PFSK-1 (cell line): ENCODE measurements around the gene NTPCR.

ENCODE experiments used
- FOXP2 ChIP-seq: optimal IDR thresholded peaks from 2 replicates; pipeline ENCODE3; 2011; ENCODE audit warnings: borderline replicate concordance, control low read depth, inconsistent platforms; ENCODE audit not compliant: insufficient read depth; ENCODE audit errors: extremely low read length, extremely low read depth
- POLR2AphosphoS5 ChIP-seq: IDR thresholded peaks from 2 replicates; pipeline ENCODE4 v1.6.1; 2012; ENCODE audit warnings: low read depth, mild to moderate bottlenecking, control low read depth, low read length, moderate library complexity
- SIN3A ChIP-seq: IDR thresholded peaks from 2 replicates; pipeline ENCODE4 v1.6.1; 2012; ENCODE audit warnings: mild to moderate bottlenecking, low read length, moderate library complexity, borderline replicate concordance; ENCODE audit not compliant: insufficient read depth
- TF ChIP-seq, protein P1 (sequence below), 2 experiments: IDR thresholded peaks; 2 replicates each; pipeline versions ENCODE4 v1.6.1 to v1.8.0; 2011 to 2012; ENCODE audit warnings: low read depth in 2 of 2, low read length in 2 of 2, control low read depth in 1 of 2, inconsistent platforms in 1 of 2, mild to moderate bottlenecking in 1 of 2, moderate library complexity in 1 of 2; ENCODE audit not compliant: insufficient read depth in 1 of 2

DNA sequence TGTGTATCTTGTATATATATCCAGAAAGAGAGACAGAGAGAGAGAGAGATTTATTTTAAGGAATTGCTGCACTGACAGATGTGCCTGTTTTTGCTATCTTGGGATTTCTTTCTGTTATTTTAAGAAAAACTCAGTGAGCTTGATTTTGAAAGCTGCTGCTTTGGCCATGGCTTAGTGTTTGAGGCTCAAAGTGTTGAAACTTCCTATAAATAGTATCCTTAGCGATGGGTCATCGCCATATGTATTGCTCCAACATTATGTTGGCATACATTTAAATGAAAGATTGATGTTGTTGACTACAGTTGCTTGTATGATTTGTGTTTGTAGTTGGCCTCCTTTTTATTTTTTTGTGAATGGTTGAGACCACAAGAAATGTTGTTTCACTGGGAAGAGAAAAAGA lies 29.0 kb upstream of the NTPCR start:
- TF ChIP-seq POLR2AphosphoS5 (no peak), SIN3A (no peak), FOXP2 (no peak)
- TF ChIP-seq, protein P1, sequence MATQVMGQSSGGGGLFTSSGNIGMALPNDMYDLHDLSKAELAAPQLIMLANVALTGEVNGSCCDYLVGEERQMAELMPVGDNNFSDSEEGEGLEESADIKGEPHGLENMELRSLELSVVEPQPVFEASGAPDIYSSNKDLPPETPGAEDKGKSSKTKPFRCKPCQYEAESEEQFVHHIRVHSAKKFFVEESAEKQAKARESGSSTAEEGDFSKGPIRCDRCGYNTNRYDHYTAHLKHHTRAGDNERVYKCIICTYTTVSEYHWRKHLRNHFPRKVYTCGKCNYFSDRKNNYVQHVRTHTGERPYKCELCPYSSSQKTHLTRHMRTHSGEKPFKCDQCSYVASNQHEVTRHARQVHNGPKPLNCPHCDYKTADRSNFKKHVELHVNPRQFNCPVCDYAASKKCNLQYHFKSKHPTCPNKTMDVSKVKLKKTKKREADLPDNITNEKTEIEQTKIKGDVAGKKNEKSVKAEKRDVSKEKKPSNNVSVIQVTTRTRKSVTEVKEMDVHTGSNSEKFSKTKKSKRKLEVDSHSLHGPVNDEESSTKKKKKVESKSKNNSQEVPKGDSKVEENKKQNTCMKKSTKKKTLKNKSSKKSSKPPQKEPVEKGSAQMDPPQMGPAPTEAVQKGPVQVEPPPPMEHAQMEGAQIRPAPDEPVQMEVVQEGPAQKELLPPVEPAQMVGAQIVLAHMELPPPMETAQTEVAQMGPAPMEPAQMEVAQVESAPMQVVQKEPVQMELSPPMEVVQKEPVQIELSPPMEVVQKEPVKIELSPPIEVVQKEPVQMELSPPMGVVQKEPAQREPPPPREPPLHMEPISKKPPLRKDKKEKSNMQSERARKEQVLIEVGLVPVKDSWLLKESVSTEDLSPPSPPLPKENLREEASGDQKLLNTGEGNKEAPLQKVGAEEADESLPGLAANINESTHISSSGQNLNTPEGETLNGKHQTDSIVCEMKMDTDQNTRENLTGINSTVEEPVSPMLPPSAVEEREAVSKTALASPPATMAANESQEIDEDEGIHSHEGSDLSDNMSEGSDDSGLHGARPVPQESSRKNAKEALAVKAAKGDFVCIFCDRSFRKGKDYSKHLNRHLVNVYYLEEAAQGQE (IDR thresholded peaks at IDR 0.05; ENCODE audit: insufficient read depth in 1 of 2, low read depth in 2 of 2, low read length in 2 of 2), result no peak
